SK-N-SH (cell line): ENCODE data around the gene RAD51B. TPM values are rescaled to one million over a fixed set of nuclear protein-coding genes. Genes with fewer than 3 reads are reported as not detected.

Source experiments
- CTCF ChIA-PET: fragments of 300-600, 350-600 bp; formaldehyde crosslinking; extraction: SDS; loops from one replicate; lab custom pipeline; 2021; lab: Yijun Ruan, JAX
- POLR2A ChIA-PET: fragments of 350-600 bp; sonication (Branson Sonifier 250); formaldehyde crosslinking; extraction: SDS; loops from one replicate; lab custom pipeline; 2020; ENCODE audit warnings: antibody characterized with exemption, inconsistent platforms; lab: Yijun Ruan, JAX
- DNase-seq: peaks from one replicate; pipeline ENCODE4 v3.0.0; 2012
- H2AFZ ChIP-seq: fragments of 200-600 bp; sonication (generic); 2 replicates; pipeline ENCODE4 v1.8.1; 2016; ENCODE audit warnings: antibody characterized with exemption, mild to moderate bottlenecking, low read depth
- H3F3A ChIP-seq: fragments of 200-600 bp; sonication (generic); replicated peaks from 2 replicates; pipeline ENCODE3; 2016; ENCODE audit warnings: antibody characterized with exemption, mild to moderate bottlenecking; ENCODE audit not compliant: insufficient read depth
- H3K27ac ChIP-seq, 2 experiments: fragments of 200-500 bp in 1 of 2; fragments of 200-600 bp in 1 of 2; sonication (Bioruptor generic) in 1 of 2; sonication (generic), shearing (Covaris generic) in 1 of 2; 2 replicates each; pipeline versions ENCODE4 v1.5.1 to v1.6.1; 2014 to 2016; ENCODE audit warnings: low read depth in 2 of 2, inconsistent platforms in 1 of 2, low read length in 1 of 2, mild to moderate bottlenecking in 1 of 2, mixed read lengths in 1 of 2
- H3K27me3 ChIP-seq: fragments of 200-600 bp; sonication (generic), shearing (Covaris generic); 2 replicates; pipeline ENCODE4 v1.6.1; 2016; ENCODE audit warnings: mixed run types; ENCODE audit not compliant: insufficient read depth
- H3K36me3 ChIP-seq, 2 experiments: fragments of 200-500 bp in 1 of 2; fragments of 200-600 bp in 1 of 2; sonication (Bioruptor generic) in 1 of 2; sonication (generic) in 1 of 2; replicated peaks in 1 of 2; 2 replicates each; pipeline versions ENCODE3 to v1.5.1; 2014 to 2016; ENCODE audit warnings: low read length in 1 of 2, mild to moderate bottlenecking in 1 of 2; ENCODE audit not compliant: insufficient read depth in 2 of 2, control insufficient read depth in 1 of 2
- H3K4me1 ChIP-seq, 2 experiments: fragments of 200-500 bp in 1 of 2; fragments of 200-600 bp in 1 of 2; sonication (Bioruptor generic) in 1 of 2; sonication (generic), shearing (Covaris generic) in 1 of 2; 2 replicates each; pipeline versions ENCODE4 v1.5.1 to v1.6.1; 2014 to 2016; ENCODE audit warnings: low read depth in 1 of 2, low read length in 1 of 2, mixed run types in 1 of 2; ENCODE audit not compliant: insufficient read depth in 2 of 2, control insufficient read depth in 1 of 2
- H3K4me2 ChIP-seq: fragments of 200-600 bp; sonication (generic), shearing (Covaris generic); 2 replicates; pipeline ENCODE4 v1.6.1; 2017; ENCODE audit warnings: mixed run types
- H3K4me3 ChIP-seq, 2 experiments: fragments of 200-500 bp in 1 of 2; fragments of 200-600 bp in 1 of 2; sonication (Bioruptor generic) in 1 of 2; sonication (generic), shearing (Covaris generic) in 1 of 2; 2 replicates each; pipeline versions ENCODE4 v1.5.1 to v1.8.1; 2014 to 2016; ENCODE audit warnings: low read depth in 2 of 2, inconsistent platforms in 1 of 2, low read length in 1 of 2, mild to moderate bottlenecking in 1 of 2, mixed read lengths in 1 of 2, moderate library complexity in 1 of 2
- H3K79me2 ChIP-seq: fragments of 200-600 bp; sonication (generic); 2 replicates; pipeline ENCODE4 v1.8.1; 2017; ENCODE audit warnings: mild to moderate bottlenecking; ENCODE audit not compliant: insufficient read depth
- H3K9ac ChIP-seq: fragments of 200-600 bp; sonication (generic); 2 replicates; pipeline ENCODE4 v1.6.1; 2017; ENCODE audit warnings: mixed run types
- H3K9me2 ChIP-seq: fragments of 200-600 bp; sonication (generic); 2 replicates; pipeline ENCODE4 v1.6.1; 2017; ENCODE audit warnings: mixed run types
- H3K9me3 ChIP-seq: fragments of 200-600 bp; sonication (generic); 2 replicates; pipeline ENCODE4 v1.6.1; 2017; ENCODE audit warnings: mixed run types, mild to moderate bottlenecking, moderate library complexity
- H4K20me1 ChIP-seq: fragments of 200-600 bp; sonication (generic); 2 replicates; pipeline ENCODE4 v1.6.1; 2017; ENCODE audit warnings: mild to moderate bottlenecking, mixed run types; ENCODE audit not compliant: insufficient read depth
- FOSL2 ChIP-seq: IDR thresholded peaks from 2 replicates; pipeline ENCODE4 v1.4.0; 2012; ENCODE audit warnings: low read depth, mild to moderate bottlenecking, moderate library complexity, borderline replicate concordance
- GABPA ChIP-seq: IDR thresholded peaks from 2 replicates; pipeline ENCODE4 v1.4.0; 2012; ENCODE audit warnings: low read depth, mild to moderate bottlenecking
- JUND ChIP-seq: IDR thresholded peaks from 2 replicates; pipeline ENCODE4 v1.4.0; 2012
- MEF2A ChIP-seq: IDR thresholded peaks from 2 replicates; pipeline ENCODE4 v1.4.0; 2012; ENCODE audit warnings: low read depth, borderline replicate concordance
- MXI1 ChIP-seq: IDR thresholded peaks from 2 replicates; pipeline ENCODE4 v1.6.1; 2012; ENCODE audit warnings: mild to moderate bottlenecking, low read depth, low read length, improper control_type of control experiment
- NFIC ChIP-seq: IDR thresholded peaks from 2 replicates; pipeline ENCODE4 v1.4.0; 2012; ENCODE audit warnings: borderline replicate concordance
- RAD21 ChIP-seq: IDR thresholded peaks from 2 replicates; pipeline ENCODE4 v1.6.1; 2012; ENCODE audit warnings: mild to moderate bottlenecking, low read length
- SMC3 ChIP-seq: IDR thresholded peaks from 2 replicates; pipeline ENCODE4 v1.6.1; 2012; ENCODE audit warnings: low read depth, low read length, improper control_type of control experiment
- WGBS: methylation state at CpG from one replicate; pipeline ENCODE4 v1.1.6; 2017; ENCODE audit warnings: low lambda C conversion rate; 5-methylcytosine and 5-hydroxymethylcytosine counted together
- polyA plus RNA-seq, 3 experiments: library from polyadenylated mRNA; depleted of rRNA; stranded (reverse); fragments of >200 nt; gene quantifications; 2 replicates each; pipeline ENCODE4 v1.2.3, GENCODE V29; 2012
- TF ChIP-seq, protein P1 (sequence below): IDR thresholded peaks from 2 replicates; pipeline ENCODE4 v1.6.1; 2012; ENCODE audit warnings: mild to moderate bottlenecking, low read depth, low read length, moderate library complexity
- TF ChIP-seq, protein P2 (sequence below): fragments of 150-350 bp; IDR thresholded peaks from 2 replicates; pipeline ENCODE4 v1.6.1; 2017; ENCODE audit warnings: antibody characterized with exemption, low read length, low read depth, borderline replicate concordance
- TF ChIP-seq, protein P3 (sequence below): IDR thresholded peaks from 2 replicates; pipeline ENCODE4; 2012
- TF ChIP-seq, protein P4 (sequence below): fragments of 150-350 bp; IDR thresholded peaks from 2 replicates; pipeline ENCODE4 v1.6.1; 2016; ENCODE audit warnings: mild to moderate bottlenecking, low read depth, low read length

The RAD51B gene
- polyA plus RNA-seq, 1 of the 3 experiments (the other 2 are of a cell fraction): 6.0 TPM

- TF ChIP-seq, protein P1, sequence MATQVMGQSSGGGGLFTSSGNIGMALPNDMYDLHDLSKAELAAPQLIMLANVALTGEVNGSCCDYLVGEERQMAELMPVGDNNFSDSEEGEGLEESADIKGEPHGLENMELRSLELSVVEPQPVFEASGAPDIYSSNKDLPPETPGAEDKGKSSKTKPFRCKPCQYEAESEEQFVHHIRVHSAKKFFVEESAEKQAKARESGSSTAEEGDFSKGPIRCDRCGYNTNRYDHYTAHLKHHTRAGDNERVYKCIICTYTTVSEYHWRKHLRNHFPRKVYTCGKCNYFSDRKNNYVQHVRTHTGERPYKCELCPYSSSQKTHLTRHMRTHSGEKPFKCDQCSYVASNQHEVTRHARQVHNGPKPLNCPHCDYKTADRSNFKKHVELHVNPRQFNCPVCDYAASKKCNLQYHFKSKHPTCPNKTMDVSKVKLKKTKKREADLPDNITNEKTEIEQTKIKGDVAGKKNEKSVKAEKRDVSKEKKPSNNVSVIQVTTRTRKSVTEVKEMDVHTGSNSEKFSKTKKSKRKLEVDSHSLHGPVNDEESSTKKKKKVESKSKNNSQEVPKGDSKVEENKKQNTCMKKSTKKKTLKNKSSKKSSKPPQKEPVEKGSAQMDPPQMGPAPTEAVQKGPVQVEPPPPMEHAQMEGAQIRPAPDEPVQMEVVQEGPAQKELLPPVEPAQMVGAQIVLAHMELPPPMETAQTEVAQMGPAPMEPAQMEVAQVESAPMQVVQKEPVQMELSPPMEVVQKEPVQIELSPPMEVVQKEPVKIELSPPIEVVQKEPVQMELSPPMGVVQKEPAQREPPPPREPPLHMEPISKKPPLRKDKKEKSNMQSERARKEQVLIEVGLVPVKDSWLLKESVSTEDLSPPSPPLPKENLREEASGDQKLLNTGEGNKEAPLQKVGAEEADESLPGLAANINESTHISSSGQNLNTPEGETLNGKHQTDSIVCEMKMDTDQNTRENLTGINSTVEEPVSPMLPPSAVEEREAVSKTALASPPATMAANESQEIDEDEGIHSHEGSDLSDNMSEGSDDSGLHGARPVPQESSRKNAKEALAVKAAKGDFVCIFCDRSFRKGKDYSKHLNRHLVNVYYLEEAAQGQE: no peak
- TF ChIP-seq FOSL2 (no peak), SMC3 (no peak), RAD21 (no peak), MEF2A (no peak), NFIC (no peak)
- TF ChIP-seq, protein P2, sequence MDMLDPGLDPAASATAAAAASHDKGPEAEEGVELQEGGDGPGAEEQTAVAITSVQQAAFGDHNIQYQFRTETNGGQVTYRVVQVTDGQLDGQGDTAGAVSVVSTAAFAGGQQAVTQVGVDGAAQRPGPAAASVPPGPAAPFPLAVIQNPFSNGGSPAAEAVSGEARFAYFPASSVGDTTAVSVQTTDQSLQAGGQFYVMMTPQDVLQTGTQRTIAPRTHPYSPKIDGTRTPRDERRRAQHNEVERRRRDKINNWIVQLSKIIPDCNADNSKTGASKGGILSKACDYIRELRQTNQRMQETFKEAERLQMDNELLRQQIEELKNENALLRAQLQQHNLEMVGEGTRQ: no peak
Measured at GRCh38 chr14:68506021-68506644, 686.6 kb downstream of the RAD51B start (continued).

- POLR2A ChIA-PET: no interaction called here
- H3K4me1 ChIP-seq: peaks cover 26 to 31% of the 10 kb centered on the region in 2 experiments; a peak in 3 of 4 replicates
- H3F3A ChIP-seq: peaks cover 21% of the 10 kb centered on the region
- DNase-seq: no peak
- CTCF ChIA-PET: interaction anchor here (1.0 kb wide), 1 partner anchor 258 kb away, joined by 4 read pairs; no protein-coding TSS in a partner anchor
- no peaks in the 10 kb centered on the region for H3K79me2 ChIP-seq
- 93% methylated on average over 11 of the region's 11 CpGs for WGBS
- no peaks in the 10 kb centered on the region for H3K27me3 ChIP-seq
- no peaks in the 10 kb centered on the region for H3K9me3 ChIP-seq
- no peaks in the 10 kb centered on the region for H4K20me1 ChIP-seq
- H3K27ac ChIP-seq: peak overlapping the region in 1 of 2 experiments; percentile 75; a peak in 2 of 4 replicates
- TF ChIP-seq, protein P3, sequence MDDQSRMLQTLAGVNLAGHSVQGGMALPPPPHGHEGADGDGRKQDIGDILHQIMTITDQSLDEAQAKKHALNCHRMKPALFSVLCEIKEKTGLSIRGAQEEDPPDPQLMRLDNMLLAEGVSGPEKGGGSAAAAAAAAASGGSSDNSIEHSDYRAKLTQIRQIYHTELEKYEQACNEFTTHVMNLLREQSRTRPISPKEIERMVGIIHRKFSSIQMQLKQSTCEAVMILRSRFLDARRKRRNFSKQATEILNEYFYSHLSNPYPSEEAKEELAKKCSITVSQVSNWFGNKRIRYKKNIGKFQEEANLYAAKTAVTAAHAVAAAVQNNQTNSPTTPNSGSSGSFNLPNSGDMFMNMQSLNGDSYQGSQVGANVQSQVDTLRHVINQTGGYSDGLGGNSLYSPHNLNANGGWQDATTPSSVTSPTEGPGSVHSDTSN: no peak
- TF ChIP-seq MXI1 (no peak), GABPA (no peak), JUND (no peak)
- TF ChIP-seq, protein P4, sequence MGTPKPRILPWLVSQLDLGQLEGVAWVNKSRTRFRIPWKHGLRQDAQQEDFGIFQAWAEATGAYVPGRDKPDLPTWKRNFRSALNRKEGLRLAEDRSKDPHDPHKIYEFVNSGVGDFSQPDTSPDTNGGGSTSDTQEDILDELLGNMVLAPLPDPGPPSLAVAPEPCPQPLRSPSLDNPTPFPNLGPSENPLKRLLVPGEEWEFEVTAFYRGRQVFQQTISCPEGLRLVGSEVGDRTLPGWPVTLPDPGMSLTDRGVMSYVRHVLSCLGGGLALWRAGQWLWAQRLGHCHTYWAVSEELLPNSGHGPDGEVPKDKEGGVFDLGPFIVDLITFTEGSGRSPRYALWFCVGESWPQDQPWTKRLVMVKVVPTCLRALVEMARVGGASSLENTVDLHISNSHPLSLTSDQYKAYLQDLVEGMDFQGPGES: no peak
- no peaks in the 10 kb centered on the region for H3K36me3 ChIP-seq
- 0 out of 2 replicates have a peak overlapping the region, but pooled peaks have one; percentile 35 for H3K9ac ChIP-seq
- peak overlapping the region; percentile 29; the same call in 1 of the 2 replicates for H3K4me2 ChIP-seq
- no peak overlapping the region for H3K4me3 ChIP-seq
- H2AFZ ChIP-seq: no peak overlapping the region
- no peaks in the 10 kb centered on the region for H3K9me2 ChIP-seq
Measured at GRCh38 chr14:68506645-68507419, 687.3 kb downstream of the RAD51B start.
